Effector memory CD8-positive, alpha-beta T cell (primary cell): ENCODE measurements around the gene EFCAB3.
"Not testable (repeated sequence)": the region's sequence is repeated elsewhere in the genome, so short reads cannot be mapped to it uniquely, and the experiment has no call there.

ENCODE experiments used
- ATAC-seq: fragments of 150-1000 bp; cut with Tn5 transposase; replicated peaks from 2 replicates; pipeline ENCODE4 v1.10.0; 2021; ENCODE audit warnings: mild to moderate bottlenecking, moderate library complexity
- DNase-seq, 3 experiments: peaks; one replicate each; pipeline ENCODE4 v3.0.0; 2021
- H3K27ac Mint-ChIP-seq, 2 donors: one replicate each; pipeline ENCODE4 v1.8.0; 2022; ENCODE audit warnings: mild to moderate bottlenecking in 2 of 2, mixed read lengths in 2 of 2, moderate library complexity in 2 of 2
- H3K27me3 Mint-ChIP-seq, 2 donors: one replicate each; pipeline ENCODE4 v1.8.0; 2022; ENCODE audit warnings: mixed read lengths in 2 of 2
- H3K36me3 Mint-ChIP-seq: one replicate; pipeline ENCODE4 v1.8.0; 2022; ENCODE audit warnings: mild to moderate bottlenecking, moderate library complexity, mixed read lengths; ENCODE audit not compliant: insufficient read depth
- H3K4me1 Mint-ChIP-seq, 2 donors: one replicate each; pipeline ENCODE4 v1.8.0; 2022; ENCODE audit warnings: low read depth in 2 of 2, mixed read lengths in 2 of 2
- H3K4me3 Mint-ChIP-seq, 2 donors: one replicate each; pipeline ENCODE4 v1.8.0; 2022; ENCODE audit warnings: mild to moderate bottlenecking in 2 of 2, mixed read lengths in 2 of 2, moderate library complexity in 2 of 2
- H3K9me3 Mint-ChIP-seq, 2 donors: one replicate each; pipeline ENCODE4 v1.8.0; 2022; ENCODE audit warnings: mixed read lengths in 2 of 2

The EFCAB3 gene

GRCh38 chr17:62441181-62441580 lies 60.8 kb downstream of the EFCAB3 start:
- DNase-seq, H3K9me3 Mint-ChIP-seq, H3K4me3 Mint-ChIP-seq, H3K27ac Mint-ChIP-seq, ATAC-seq, H3K4me1 Mint-ChIP-seq, H3K27me3 Mint-ChIP-seq: not testable (repeated sequence)
- H3K36me3 Mint-ChIP-seq: peaks cover 54% of the 10 kb centered on the region

GRCh38 chr17:62444063-62444462 lies 63.7 kb downstream of the EFCAB3 start:
- Mint-ChIP-seq H3K27ac (no peak overlapping the region), H3K4me1 (no peaks in the 10 kb centered on the region), H3K36me3 (peaks cover 54% of the 10 kb centered on the region), H3K27me3 (no peaks in the 10 kb centered on the region), H3K4me3 (no peak overlapping the region), H3K9me3 (no peaks in the 10 kb centered on the region)
- ATAC-seq: no peak
- no peak for DNase-seq

GRCh38 chr17:62445791-62446190 lies 65.4 kb downstream of the EFCAB3 start:
- not testable (repeated sequence) for H3K27me3 Mint-ChIP-seq, H3K9me3 Mint-ChIP-seq, ATAC-seq, H3K4me1 Mint-ChIP-seq, DNase-seq, H3K27ac Mint-ChIP-seq, H3K4me3 Mint-ChIP-seq
- peaks cover 64% of the 10 kb centered on the region for H3K36me3 Mint-ChIP-seq

GRCh38 chr17:62452195-62452594 lies 71.8 kb downstream of the EFCAB3 start:
- H3K27me3 Mint-ChIP-seq, H3K4me3 Mint-ChIP-seq, H3K27ac Mint-ChIP-seq, DNase-seq, H3K4me1 Mint-ChIP-seq, H3K9me3 Mint-ChIP-seq, ATAC-seq: not testable (repeated sequence)
- peaks cover 19% of the 10 kb centered on the region for H3K36me3 Mint-ChIP-seq

GRCh38 chr17:62453041-62453440 lies 72.7 kb downstream of the EFCAB3 start:
- ATAC-seq, H3K27me3 Mint-ChIP-seq, H3K9me3 Mint-ChIP-seq, H3K4me1 Mint-ChIP-seq, DNase-seq: not testable (repeated sequence)
- Mint-ChIP-seq H3K27ac (peak overlapping the region; percentile 30 to 80), H3K36me3 (peaks cover 15% of the 10 kb centered on the region), H3K4me3 (peak overlapping the region in 1 of 2 donors; percentile 19)

GRCh38 chr17:62453656-62454055 lies 73.3 kb downstream of the EFCAB3 start:
- Mint-ChIP-seq H3K4me3 (peak overlapping the region; percentile 19 to 45), H3K36me3 (peaks cover 13% of the 10 kb centered on the region), H3K27ac (peak overlapping the region; percentile 30 to 80)
- DNase-seq: peak in 2 of 3 experiments; percentile 5
- not testable (repeated sequence) for H3K9me3 Mint-ChIP-seq, H3K27me3 Mint-ChIP-seq, H3K4me1 Mint-ChIP-seq
- peak; percentile 92 for ATAC-seq

GRCh38 chr17:62454111-62454510 lies 73.8 kb downstream of the EFCAB3 start:
- H3K36me3 Mint-ChIP-seq: peaks cover 13% of the 10 kb centered on the region
- peak overlapping the region; percentile 19 to 45 for H3K4me3 Mint-ChIP-seq
- H3K27me3 Mint-ChIP-seq, H3K4me1 Mint-ChIP-seq, H3K9me3 Mint-ChIP-seq, DNase-seq: not testable (repeated sequence)
- H3K27ac Mint-ChIP-seq: peak overlapping the region; percentile 30 to 80
- peak; percentile 41 for ATAC-seq

- H3K4me1 Mint-ChIP-seq: peaks cover 9 to 10% of the 10 kb centered on the region in 2 donors
- DNase-seq (no peak), ATAC-seq (no peak)
- no peaks in the 10 kb centered on the region for H3K9me3 Mint-ChIP-seq
- H3K27me3 Mint-ChIP-seq: peaks cover 5 to 6% of the 10 kb centered on the region in 2 donors
- H3K4me3 Mint-ChIP-seq: no peak overlapping the region
- H3K27ac Mint-ChIP-seq: no peak overlapping the region
- H3K36me3 Mint-ChIP-seq: no peaks in the 10 kb centered on the region
These were observed 75.7 kb downstream of the EFCAB3 start for GRCh38 chr17:62456016-62456415.

- not testable (repeated sequence) for H3K36me3 Mint-ChIP-seq, H3K4me1 Mint-ChIP-seq, H3K27ac Mint-ChIP-seq, DNase-seq, H3K9me3 Mint-ChIP-seq, ATAC-seq, H3K4me3 Mint-ChIP-seq
- peaks cover 13 to 15% of the 10 kb centered on the region in 2 donors for H3K27me3 Mint-ChIP-seq
These were observed 78.1 kb downstream of the EFCAB3 start for GRCh38 chr17:62458483-62458882.

- not testable (repeated sequence) for H3K4me3 Mint-ChIP-seq, H3K36me3 Mint-ChIP-seq, H3K9me3 Mint-ChIP-seq, DNase-seq, ATAC-seq, H3K4me1 Mint-ChIP-seq
- Mint-ChIP-seq H3K27ac (peak overlapping the region in 1 of 2 donors; percentile 77), H3K27me3 (peaks cover 13 to 15% of the 10 kb centered on the region in 2 donors)
These were observed 84.1 kb downstream of the EFCAB3 start for GRCh38 chr17:62464422-62464821.

- H3K27me3 Mint-ChIP-seq: peaks cover 13 to 15% of the 10 kb centered on the region in 2 donors
- not testable (repeated sequence) for H3K4me1 Mint-ChIP-seq, H3K27ac Mint-ChIP-seq, H3K36me3 Mint-ChIP-seq, H3K4me3 Mint-ChIP-seq, ATAC-seq, H3K9me3 Mint-ChIP-seq, DNase-seq
These were observed 84.9 kb downstream of the EFCAB3 start for GRCh38 chr17:62465271-62465670.
